ENCODE measurements around the gene PCNX2.

PCNX2 gene

DNA sequence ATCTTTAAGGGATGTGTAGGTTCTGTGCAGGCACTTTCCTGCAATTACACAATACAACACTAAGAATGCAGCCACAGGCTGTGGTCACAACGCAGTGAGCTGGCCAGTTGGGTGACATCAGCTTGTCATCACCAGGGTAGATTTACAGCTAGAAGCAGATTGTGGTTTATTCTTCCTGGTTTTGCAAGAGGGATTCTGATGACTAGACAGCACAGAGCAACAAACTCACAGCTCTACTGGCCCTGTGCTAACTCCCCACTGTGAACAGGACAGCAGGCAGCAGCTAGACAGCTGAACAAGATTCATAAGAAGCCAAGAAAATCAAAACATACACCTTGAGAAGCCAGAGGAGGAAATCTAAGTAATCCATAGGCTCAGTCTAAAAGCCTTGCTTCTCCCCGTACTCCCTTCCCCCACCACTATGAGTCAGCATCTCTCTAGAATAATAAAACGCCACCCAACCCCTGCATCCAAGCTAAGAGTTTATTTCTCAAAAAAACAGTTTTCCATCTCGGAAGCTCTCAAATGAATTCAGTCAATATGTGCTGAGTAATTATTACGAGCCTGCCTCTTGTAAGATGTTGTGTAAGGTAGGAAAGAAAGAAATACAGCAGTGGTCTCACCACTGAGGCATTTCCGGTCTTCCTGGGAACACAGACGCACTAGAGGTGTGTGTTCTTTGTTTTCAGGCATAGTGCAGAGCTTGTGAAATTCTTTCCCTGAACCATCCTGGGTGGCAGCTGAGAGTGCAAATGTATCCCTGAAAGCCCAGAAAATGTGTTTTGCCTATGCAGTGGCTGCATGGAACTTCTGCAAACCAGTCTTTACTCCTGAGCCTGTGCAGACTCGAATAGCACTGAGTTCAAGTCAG, 182.3 kb downstream of the PCNX2 start (continued):
- TF ChIP-seq ZNF37A (tag by site-specific recombination; IDR thresholded peaks at IDR 0.05) = no peak
- TF ChIP-seq ZNF600 (tag by site-specific recombination; IDR thresholded peaks at IDR 0.05) = peak; percentile 97
- TF ChIP-seq ZNF701 (tag by site-specific recombination; IDR thresholded peaks at IDR 0.05) = no peak
- no peak for TF ChIP-seq HOXA7 (CRISPR knock-in tag; IDR thresholded peaks at IDR 0.05; ENCODE audit: borderline replicate concordance)
- peak; percentile 100 for TF ChIP-seq SP7 (tag by site-specific recombination; IDR thresholded peaks at IDR 0.05)
- TF ChIP-seq ZNF555 (tag by site-specific recombination; conservative IDR thresholded peaks at IDR 0.05) = no peak
- TF ChIP-seq ZNF658 (tag by site-specific recombination; IDR thresholded peaks at IDR 0.05) = no peak
- 0 out of 2 replicates have a peak, but pooled peaks have one; percentile 78 for TF ChIP-seq OVOL3 (tag by site-specific recombination; IDR thresholded peaks at IDR 0.05)
- TF ChIP-seq, protein P1, sequence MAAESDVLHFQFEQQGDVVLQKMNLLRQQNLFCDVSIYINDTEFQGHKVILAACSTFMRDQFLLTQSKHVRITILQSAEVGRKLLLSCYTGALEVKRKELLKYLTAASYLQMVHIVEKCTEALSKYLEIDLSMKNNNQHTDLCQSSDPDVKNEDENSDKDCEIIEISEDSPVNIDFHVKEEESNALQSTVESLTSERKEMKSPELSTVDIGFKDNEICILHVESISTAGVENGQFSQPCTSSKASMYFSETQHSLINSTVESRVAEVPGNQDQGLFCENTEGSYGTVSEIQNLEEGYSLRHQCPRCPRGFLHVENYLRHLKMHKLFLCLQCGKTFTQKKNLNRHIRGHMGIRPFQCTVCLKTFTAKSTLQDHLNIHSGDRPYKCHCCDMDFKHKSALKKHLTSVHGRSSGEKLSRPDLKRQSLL (tag by site-specific recombination; IDR thresholded peaks at IDR 0.05) = no peak
- TF ChIP-seq, protein P2, sequence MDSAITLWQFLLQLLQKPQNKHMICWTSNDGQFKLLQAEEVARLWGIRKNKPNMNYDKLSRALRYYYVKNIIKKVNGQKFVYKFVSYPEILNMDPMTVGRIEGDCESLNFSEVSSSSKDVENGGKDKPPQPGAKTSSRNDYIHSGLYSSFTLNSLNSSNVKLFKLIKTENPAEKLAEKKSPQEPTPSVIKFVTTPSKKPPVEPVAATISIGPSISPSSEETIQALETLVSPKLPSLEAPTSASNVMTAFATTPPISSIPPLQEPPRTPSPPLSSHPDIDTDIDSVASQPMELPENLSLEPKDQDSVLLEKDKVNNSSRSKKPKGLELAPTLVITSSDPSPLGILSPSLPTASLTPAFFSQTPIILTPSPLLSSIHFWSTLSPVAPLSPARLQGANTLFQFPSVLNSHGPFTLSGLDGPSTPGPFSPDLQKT (IDR thresholded peaks at IDR 0.05; ENCODE audit: borderline replicate concordance, low read depth, low read length) = no peak
- no peak for TF ChIP-seq ZNF202 (tag by site-specific recombination; IDR thresholded peaks at IDR 0.05; ENCODE audit: borderline replicate concordance)
- TF ChIP-seq FEZF1 (tag by site-specific recombination; IDR thresholded peaks at IDR 0.05) = peak; percentile 99
- no peak for TF ChIP-seq KLF9 (tag by site-specific recombination; IDR thresholded peaks at IDR 0.05; ENCODE audit: low read depth)
- no peak for TF ChIP-seq ZNF112 (tag by site-specific recombination; IDR thresholded peaks at IDR 0.05)
- TF ChIP-seq ZNF394 (tag by site-specific recombination; IDR thresholded peaks at IDR 0.05; ENCODE audit: borderline replicate concordance) = peak; percentile 92
- TF ChIP-seq OSR2 (tag by site-specific recombination; IDR thresholded peaks at IDR 0.05) = peak; percentile 98
- TF ChIP-seq REPIN1 (tag by site-specific recombination; IDR thresholded peaks at IDR 0.05; ENCODE audit: low read depth) = no peak
- TF ChIP-seq GLIS2 (tag by site-specific recombination; IDR thresholded peaks at IDR 0.05) = no peak
- TF ChIP-seq ZNF221 (tag by site-specific recombination; IDR thresholded peaks at IDR 0.05; ENCODE audit: borderline replicate concordance) = no peak
- TF ChIP-seq, protein P3, sequence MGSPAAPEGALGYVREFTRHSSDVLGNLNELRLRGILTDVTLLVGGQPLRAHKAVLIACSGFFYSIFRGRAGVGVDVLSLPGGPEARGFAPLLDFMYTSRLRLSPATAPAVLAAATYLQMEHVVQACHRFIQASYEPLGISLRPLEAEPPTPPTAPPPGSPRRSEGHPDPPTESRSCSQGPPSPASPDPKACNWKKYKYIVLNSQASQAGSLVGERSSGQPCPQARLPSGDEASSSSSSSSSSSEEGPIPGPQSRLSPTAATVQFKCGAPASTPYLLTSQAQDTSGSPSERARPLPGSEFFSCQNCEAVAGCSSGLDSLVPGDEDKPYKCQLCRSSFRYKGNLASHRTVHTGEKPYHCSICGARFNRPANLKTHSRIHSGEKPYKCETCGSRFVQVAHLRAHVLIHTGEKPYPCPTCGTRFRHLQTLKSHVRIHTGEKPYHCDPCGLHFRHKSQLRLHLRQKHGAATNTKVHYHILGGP (tag by site-specific recombination; IDR thresholded peaks at IDR 0.05) = peak; percentile 92
- TF ChIP-seq, protein P4, sequence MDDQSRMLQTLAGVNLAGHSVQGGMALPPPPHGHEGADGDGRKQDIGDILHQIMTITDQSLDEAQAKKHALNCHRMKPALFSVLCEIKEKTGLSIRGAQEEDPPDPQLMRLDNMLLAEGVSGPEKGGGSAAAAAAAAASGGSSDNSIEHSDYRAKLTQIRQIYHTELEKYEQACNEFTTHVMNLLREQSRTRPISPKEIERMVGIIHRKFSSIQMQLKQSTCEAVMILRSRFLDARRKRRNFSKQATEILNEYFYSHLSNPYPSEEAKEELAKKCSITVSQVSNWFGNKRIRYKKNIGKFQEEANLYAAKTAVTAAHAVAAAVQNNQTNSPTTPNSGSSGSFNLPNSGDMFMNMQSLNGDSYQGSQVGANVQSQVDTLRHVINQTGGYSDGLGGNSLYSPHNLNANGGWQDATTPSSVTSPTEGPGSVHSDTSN (CRISPR knock-in tag; IDR thresholded peaks at IDR 0.05) = peak; percentile 79; the same call in 1 of the 2 replicates
- TF ChIP-seq, protein P5, sequence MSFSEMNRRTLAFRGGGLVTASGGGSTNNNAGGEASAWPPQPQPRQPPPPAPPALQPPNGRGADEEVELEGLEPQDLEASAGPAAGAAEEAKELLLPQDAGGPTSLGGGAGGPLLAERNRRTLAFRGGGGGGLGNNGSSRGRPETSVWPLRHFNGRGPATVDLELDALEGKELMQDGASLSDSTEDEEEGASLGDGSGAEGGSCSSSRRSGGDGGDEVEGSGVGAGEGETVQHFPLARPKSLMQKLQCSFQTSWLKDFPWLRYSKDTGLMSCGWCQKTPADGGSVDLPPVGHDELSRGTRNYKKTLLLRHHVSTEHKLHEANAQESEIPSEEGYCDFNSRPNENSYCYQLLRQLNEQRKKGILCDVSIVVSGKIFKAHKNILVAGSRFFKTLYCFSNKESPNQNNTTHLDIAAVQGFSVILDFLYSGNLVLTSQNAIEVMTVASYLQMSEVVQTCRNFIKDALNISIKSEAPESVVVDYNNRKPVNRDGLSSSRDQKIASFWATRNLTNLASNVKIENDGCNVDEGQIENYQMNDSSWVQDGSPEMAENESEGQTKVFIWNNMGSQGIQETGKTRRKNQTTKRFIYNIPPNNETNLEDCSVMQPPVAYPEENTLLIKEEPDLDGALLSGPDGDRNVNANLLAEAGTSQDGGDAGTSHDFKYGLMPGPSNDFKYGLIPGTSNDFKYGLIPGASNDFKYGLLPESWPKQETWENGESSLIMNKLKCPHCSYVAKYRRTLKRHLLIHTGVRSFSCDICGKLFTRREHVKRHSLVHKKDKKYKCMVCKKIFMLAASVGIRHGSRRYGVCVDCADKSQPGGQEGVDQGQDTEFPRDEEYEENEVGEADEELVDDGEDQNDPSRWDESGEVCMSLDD (tag by site-specific recombination; IDR thresholded peaks at IDR 0.05) = no peak; the same call in 1 of the 2 replicates
- TF ChIP-seq ZNF548 (tag by site-specific recombination; IDR thresholded peaks at IDR 0.05) = no peak
- TF ChIP-seq ZFP37 (tag by site-specific recombination; IDR thresholded peaks at IDR 0.05) = peak; percentile 93
- peak; percentile 90 for TF ChIP-seq ZNF2 (tag by site-specific recombination; IDR thresholded peaks at IDR 0.05)
- peak; percentile 99 for TF ChIP-seq MEIS1 (CRISPR knock-in tag; IDR thresholded peaks at IDR 0.05; ENCODE audit: borderline replicate concordance)
- no peak for TF ChIP-seq ZNF521 (tag by site-specific recombination; IDR thresholded peaks at IDR 0.05)
- no peak for TF ChIP-seq YY1 (tag by site-specific recombination; IDR thresholded peaks at IDR 0.05)
- no peak for TF ChIP-seq ZNF350 (tag by site-specific recombination; IDR thresholded peaks at IDR 0.05)
- no peak for TF ChIP-seq ZNF311 (tag by site-specific recombination; IDR thresholded peaks at IDR 0.05; ENCODE audit: borderline replicate concordance)
- TF ChIP-seq ZIC2 (tag by site-specific recombination; IDR thresholded peaks at IDR 0.05) = peak; percentile 99
- TF ChIP-seq ZNF510 (tag by site-specific recombination; IDR thresholded peaks at IDR 0.05; ENCODE audit: insufficient replicate concordance) = no peak
- peak; percentile 65; the same call in 1 of the 2 replicates for TF ChIP-seq SCRT1 (tag by site-specific recombination; IDR thresholded peaks at IDR 0.05; ENCODE audit: borderline replicate concordance)
- peak; percentile 47 for TF ChIP-seq ZBTB8A (tag by site-specific recombination; IDR thresholded peaks at IDR 0.05)
